Ectodermal cell (in vitro differentiated cells): ENCODE data around the gene DGKB.

Source experiments
- H3K27ac ChIP-seq: 2 replicates; pipeline ENCODE4 v1.7.0; 2013; ENCODE audit warnings: mild to moderate bottlenecking, low read depth, low read length; ENCODE audit not compliant: insufficient read depth, poor library complexity, severe bottlenecking
- H3K27me3 ChIP-seq: 2 replicates; pipeline ENCODE4 v1.7.0; 2013; ENCODE audit warnings: mild to moderate bottlenecking, low read length; ENCODE audit not compliant: insufficient read depth, control insufficient read depth, poor library complexity, severe bottlenecking
- H3K36me3 ChIP-seq: one replicate; pipeline ENCODE4 v1.7.0; 2013; ENCODE audit warnings: low read length; ENCODE audit not compliant: control insufficient read depth, insufficient read depth
- H3K4me1 ChIP-seq: one replicate; pipeline ENCODE4 v1.7.0; 2013; ENCODE audit warnings: low read length; ENCODE audit not compliant: control insufficient read depth, insufficient read depth
- H3K4me3 ChIP-seq: 2 replicates; pipeline ENCODE4 v1.7.0; 2013; ENCODE audit warnings: low read depth, low read length, control low read depth; ENCODE audit not compliant: insufficient read depth
- H3K9me3 ChIP-seq: 2 replicates; pipeline ENCODE4 v1.7.0; 2013; ENCODE audit warnings: mild to moderate bottlenecking, low read length, moderate library complexity; ENCODE audit not compliant: control insufficient read depth
- WGBS, 2 experiments: methylation state at CpG; one replicate each; pipeline ENCODE4 v1.1.7; 2013; ENCODE audit warnings: missing lambda C conversion rate in 2 of 2; 5-methylcytosine and 5-hydroxymethylcytosine counted together

The DGKB gene

DNA sequence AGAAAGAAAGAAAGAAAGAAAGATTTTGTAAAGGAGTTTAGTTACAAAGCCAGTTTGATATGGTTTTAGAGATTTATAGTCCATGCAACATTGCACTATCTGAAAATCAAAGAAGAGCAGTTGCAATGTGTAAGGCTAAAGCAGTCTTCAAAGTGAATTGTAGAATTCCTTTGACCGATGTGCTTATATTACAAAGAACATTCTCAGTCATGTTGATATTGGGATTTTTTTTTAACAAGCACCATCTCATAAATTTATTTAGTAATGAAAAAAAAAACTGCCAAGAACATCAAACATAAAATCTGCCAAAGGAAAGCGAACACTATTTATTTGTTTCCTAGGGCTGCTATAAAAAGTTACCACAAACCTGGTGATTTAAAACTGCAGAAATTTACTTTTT is 133.3 kb downstream of the DGKB start:
- no peaks in the 10 kb centered on the region for H3K4me1 ChIP-seq
- 96 to 100% methylated on average over 1 to 2 of the region's 2 CpGs for WGBS, 2 experiments

DNA sequence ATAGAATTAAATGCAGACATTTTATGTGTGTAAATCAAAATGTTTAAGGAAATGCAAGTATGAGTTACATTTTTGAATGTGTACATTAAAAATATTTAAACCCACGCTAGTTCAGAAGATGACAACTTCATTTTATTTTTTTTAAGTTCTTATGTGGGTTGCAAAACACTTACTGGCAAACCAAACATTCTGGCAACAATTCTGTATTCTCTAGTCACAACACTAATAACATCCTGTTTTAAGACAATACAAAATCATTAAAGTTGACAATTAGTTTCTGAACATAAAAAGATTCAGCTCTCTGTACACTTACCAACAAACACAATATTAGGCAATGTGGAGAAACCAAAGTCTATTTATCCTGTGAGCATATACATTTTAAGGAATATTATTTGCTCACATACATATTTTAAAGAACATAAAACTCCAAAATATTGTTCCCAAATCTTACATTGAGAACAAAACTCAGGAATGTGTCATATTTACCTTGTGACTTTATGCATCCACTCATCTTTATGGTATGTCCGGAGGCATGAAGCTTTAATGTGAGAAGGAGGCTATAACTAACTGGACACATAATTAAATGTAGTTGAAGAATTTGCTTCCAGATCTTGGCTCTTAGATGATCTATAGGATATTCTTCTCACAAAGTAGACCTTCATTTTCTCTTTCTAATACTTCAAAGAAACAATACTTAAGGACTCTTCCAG is 134.7 kb downstream of the DGKB start:
- no peak overlapping the region for H3K4me3 ChIP-seq
- H3K9me3 ChIP-seq, result no peaks in the 10 kb centered on the region
- no peaks in the 10 kb centered on the region for H3K4me1 ChIP-seq
- no peaks in the 10 kb centered on the region for H3K27me3 ChIP-seq
- H3K27ac ChIP-seq, result no peak overlapping the region
- H3K36me3 ChIP-seq, result no peaks in the 10 kb centered on the region
- WGBS, 2 experiments, result 94% methylated on average over 2 of the region's 2 CpGs; no CpG with 5 or more reads in 1 of the 2 experiments

More for the DNA sequence above, 133.3 kb downstream of the DGKB start:
- Histone ChIP-seq H3K27me3 (no peaks in the 10 kb centered on the region), H3K36me3 (no peaks in the 10 kb centered on the region), H3K4me3 (no peak overlapping the region), H3K9me3 (no peaks in the 10 kb centered on the region), H3K27ac (no peak overlapping the region)

DNA sequence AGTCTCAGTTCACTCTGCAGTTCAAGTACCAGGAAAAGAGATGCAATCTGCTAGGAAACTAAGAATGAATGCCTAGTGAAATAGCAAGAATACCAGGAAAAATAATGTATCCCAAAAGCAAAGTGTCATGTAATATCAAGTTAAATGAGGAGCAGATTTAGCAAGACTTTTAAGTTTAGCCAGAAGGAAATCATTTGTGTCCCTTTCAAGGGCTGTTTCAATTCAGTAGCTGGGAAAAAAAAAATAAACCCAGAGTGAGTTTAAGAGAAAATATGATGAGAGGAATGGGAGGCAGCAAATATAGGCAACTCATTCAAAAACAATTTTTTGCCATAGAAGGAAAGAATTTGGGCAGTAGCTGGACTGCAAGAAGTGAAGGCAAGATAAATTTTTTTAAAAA is 135.8 kb downstream of the DGKB start:
- H3K27me3 ChIP-seq, result no peaks in the 10 kb centered on the region
- no peaks in the 10 kb centered on the region for H3K36me3 ChIP-seq
- no peak overlapping the region for H3K4me3 ChIP-seq
- H3K4me1 ChIP-seq, result no peaks in the 10 kb centered on the region
- H3K9me3 ChIP-seq, result no peaks in the 10 kb centered on the region
- no peak overlapping the region for H3K27ac ChIP-seq

DNA sequence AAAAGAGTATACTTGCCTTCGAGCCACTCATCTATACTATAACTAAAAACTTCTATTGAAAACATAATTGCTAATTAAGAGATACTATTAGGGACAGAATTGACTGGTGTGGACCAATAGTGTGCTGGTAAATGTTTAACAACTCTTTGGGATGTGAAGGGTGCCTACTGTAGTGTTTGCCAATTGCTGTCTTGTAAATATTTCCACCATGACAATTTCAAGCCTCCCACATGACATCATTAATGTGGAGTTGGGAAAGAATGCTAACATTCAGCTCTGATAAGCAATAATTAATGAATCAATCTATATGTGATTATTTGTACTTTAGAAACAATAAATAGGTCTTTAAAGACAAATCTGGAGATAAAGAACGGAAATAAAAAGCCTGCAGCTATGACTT is 136.8 kb downstream of the DGKB start:
- Histone ChIP-seq H3K36me3 (no peaks in the 10 kb centered on the region), H3K27ac (no peak overlapping the region), H3K9me3 (no peaks in the 10 kb centered on the region), H3K27me3 (no peaks in the 10 kb centered on the region), H3K4me1 (no peaks in the 10 kb centered on the region), H3K4me3 (no peak overlapping the region)
- WGBS, 2 experiments, result 90 to 100% methylated on average over 1 of the region's 2 CpGs

DNA sequence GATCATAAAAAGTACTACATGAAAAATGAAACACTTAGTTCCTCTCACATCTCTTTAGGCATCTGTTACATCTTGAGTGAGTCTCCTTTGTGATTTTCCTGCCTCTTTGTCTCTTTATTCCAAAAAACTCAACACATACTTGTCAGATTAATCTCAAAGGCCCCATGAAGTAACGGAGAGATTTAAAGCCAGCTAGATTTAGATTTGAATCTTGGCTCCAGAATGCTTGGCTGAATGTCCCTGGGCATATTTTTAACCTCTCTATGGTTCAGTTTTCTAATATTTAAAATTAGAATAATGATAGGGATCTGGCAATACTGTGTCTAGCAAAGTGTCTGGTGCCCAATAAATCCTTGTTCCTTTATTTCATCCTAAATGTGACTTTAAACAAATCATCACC is 140.0 kb downstream of the DGKB start:
- no peaks in the 10 kb centered on the region for H3K27me3 ChIP-seq
- 89 to 100% methylated on average over 1 of the region's 1 CpG for WGBS, 2 experiments
- H3K36me3 ChIP-seq, result no peaks in the 10 kb centered on the region
- H3K27ac ChIP-seq, result no peak overlapping the region
- H3K9me3 ChIP-seq, result no peaks in the 10 kb centered on the region
- H3K4me3 ChIP-seq, result no peak overlapping the region
- H3K4me1 ChIP-seq, result no peaks in the 10 kb centered on the region

DNA sequence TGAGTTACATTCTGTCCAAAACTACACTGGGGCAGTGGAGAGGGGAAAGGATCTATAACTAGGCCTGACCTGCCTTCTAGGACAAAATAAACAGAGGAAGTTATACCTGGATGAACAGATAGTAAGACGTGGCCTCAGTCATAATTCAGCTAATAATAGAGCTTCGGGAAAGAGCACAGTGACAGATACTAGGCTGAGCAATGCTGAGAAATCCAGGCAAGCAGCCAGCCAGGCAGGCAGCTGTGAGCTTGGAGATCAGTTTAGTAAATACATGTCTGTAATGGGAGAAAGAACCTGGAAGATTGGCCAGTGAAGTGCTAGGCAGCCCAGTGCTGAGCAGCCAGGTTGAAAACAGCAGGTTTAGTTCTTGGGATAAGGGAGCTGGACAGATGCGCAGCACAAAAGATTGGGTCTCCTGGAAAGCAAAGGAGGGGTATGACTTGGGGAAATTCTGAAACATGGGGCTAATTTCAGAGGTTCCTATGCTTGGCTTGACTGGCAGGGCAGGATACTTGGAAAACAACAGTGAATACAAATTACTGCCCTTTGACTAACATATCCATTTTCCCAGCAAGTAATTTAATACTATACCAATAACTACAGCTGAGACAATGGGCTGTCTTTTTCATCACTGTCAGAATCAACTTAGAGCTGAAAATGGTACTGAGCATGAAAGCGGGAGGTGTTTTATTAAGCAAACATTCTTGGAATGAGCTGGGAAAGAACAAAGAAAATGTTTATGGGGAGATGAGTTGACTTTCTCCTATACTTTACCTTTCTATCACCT is 140.8 kb downstream of the DGKB start:
- no peak overlapping the region for H3K27ac ChIP-seq
- H3K36me3 ChIP-seq, result no peaks in the 10 kb centered on the region
- no peaks in the 10 kb centered on the region for H3K4me1 ChIP-seq
- WGBS, 2 experiments, result 93 to 97% methylated on average over 4 of the region's 4 CpGs
- no peaks in the 10 kb centered on the region for H3K9me3 ChIP-seq
- H3K4me3 ChIP-seq, result no peak overlapping the region
- H3K27me3 ChIP-seq, result no peaks in the 10 kb centered on the region

DNA sequence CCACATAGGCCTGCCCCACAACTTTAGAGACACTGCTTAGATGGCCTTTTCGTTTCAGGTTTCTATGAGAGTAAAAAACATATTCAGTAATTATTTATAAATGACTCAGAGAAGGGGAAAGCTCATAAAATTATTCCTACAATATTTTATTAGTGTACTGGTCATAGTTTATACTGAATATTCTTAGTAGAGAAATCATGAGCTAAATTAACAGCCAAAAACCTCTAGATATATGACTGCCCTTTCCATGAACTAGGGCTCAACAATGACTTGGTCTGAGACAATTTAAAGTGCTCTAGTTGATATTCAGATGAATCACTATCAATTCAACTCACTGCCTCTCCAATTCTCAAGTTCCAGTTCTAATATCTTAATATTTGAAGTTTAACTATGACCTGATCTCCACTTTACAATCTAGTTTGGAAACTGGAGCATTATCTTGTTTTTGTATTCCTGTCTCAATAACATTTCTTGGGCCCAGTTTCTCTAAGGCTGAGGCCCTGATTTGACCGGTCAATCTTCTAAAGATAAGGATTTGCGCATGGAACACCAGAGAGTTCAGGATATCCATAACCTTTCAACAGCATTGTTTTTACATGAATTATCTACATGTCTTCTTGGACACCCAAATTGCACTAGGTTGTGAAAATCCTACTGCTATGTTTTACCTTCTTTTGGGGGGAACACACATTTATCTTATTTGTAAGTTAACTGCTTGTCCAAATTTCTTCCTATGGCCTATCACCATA is 141.6 kb downstream of the DGKB start:
- H3K27ac ChIP-seq, result no peak overlapping the region
- H3K27me3 ChIP-seq, result no peaks in the 10 kb centered on the region
- H3K36me3 ChIP-seq, result no peaks in the 10 kb centered on the region
- no peaks in the 10 kb centered on the region for H3K9me3 ChIP-seq
- H3K4me1 ChIP-seq, result no peaks in the 10 kb centered on the region
- WGBS, 2 experiments, result 97 to 99% methylated on average over 2 to 3 of the region's 3 CpGs
- H3K4me3 ChIP-seq, result no peak overlapping the region

DNA sequence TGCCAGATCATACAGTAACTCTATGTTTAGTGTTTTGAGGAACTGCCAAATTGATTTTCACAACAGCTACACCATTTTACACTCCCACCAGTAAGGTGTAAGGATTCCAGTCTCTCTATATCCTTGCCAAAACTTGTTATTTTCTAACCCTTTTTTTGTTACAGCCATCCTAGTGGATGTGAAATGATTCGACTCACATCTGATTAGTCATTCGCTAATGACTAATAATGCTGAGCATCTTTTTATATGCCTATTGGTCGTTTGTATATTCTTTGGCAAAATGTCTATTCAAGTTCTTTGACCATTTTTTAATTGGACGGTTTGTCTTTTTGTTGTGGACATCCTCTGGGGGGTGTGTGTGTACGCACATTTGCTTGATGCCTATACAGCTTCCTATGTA is 142.8 kb downstream of the DGKB start:
- WGBS, 2 experiments, result 89 to 95% methylated on average over 5 of the region's 5 CpGs
- H3K27ac ChIP-seq, result no peak overlapping the region
- H3K4me3 ChIP-seq, result no peak overlapping the region
- H3K27me3 ChIP-seq, result no peaks in the 10 kb centered on the region
- H3K36me3 ChIP-seq, result no peaks in the 10 kb centered on the region
- no peaks in the 10 kb centered on the region for H3K4me1 ChIP-seq
- H3K9me3 ChIP-seq, result no peaks in the 10 kb centered on the region

DNA sequence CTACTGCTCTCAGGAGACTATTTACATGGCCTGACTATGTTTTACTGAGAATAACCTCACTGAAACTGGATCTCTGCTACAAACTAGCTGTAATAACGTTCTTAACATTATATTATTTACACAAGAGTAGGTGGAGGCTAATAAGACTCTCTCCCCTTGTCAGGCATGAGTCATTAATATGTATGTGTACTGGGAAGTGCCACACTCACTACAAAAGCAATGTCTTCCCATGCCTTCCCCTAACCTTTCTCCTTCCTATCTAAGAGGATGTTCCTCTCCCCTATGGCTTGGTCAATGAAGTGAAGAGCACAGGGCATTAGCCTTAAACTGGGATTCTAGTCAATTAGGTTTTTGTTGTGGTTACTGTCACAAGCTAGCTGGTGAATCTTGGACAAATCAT is 147.9 kb downstream of the DGKB start:
- Histone ChIP-seq H3K4me3 (no peak overlapping the region), H3K36me3 (no peaks in the 10 kb centered on the region), H3K9me3 (no peaks in the 10 kb centered on the region), H3K27me3 (no peaks in the 10 kb centered on the region), H3K4me1 (no peaks in the 10 kb centered on the region), H3K27ac (no peak overlapping the region)
- 100% methylated on average over 1 of the region's 1 CpG; no CpG with 5 or more reads in 1 of the 2 experiments for WGBS, 2 experiments

DNA sequence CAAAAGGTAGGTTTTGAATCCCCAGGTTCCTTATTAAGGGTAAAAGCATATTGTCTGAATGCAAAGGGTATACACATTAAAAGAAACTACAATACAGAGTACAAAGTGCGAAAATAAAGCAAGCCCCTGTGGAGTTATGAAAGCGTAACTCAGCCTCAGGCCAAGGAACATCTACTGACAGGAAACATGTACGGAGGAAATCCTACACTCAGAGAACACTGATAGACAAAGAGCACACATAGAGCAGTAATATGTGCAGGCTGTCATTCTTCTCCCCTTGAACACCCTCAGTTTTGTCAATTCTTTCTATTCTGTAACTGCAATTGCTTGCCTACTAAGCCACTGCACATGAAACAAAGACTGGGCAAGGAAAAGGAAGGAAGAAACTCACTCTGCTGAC is 150.2 kb downstream of the DGKB start:
- no peaks in the 10 kb centered on the region for H3K4me1 ChIP-seq
- 92% methylated on average over 3 of the region's 3 CpGs for WGBS, 2 experiments

More for the DNA sequence above, 150.2 kb downstream of the DGKB start:
- Histone ChIP-seq H3K4me3 (no peak overlapping the region), H3K27me3 (no peaks in the 10 kb centered on the region), H3K36me3 (no peaks in the 10 kb centered on the region), H3K27ac (no peak overlapping the region), H3K9me3 (no peaks in the 10 kb centered on the region)
